Subcutaneous abdominal adipose tissue (tissue), 5 donors: ENCODE results near the gene SOS1.

ENCODE experiments used
- H3K27ac ChIP-seq: one replicate; pipeline ENCODE4 v1.7.0; 2013; ENCODE audit warnings: low read depth, mild to moderate bottlenecking, inconsistent platforms, low read length, moderate library complexity
- H3K27me3 ChIP-seq, 5 donors: one replicate each; pipeline ENCODE4 v1.7.0; 2013; ENCODE audit warnings: low read length in 5 of 5, inconsistent platforms in 1 of 5; ENCODE audit not compliant: control insufficient read depth in 5 of 5, insufficient read depth in 4 of 5
- H3K36me3 ChIP-seq, 5 donors: one replicate each; pipeline ENCODE4 v1.7.0; 2013; ENCODE audit warnings: low read length in 5 of 5; ENCODE audit not compliant: control insufficient read depth in 5 of 5, insufficient read depth in 5 of 5
- H3K4me1 ChIP-seq, 5 donors: one replicate each; pipeline ENCODE4 v1.7.0; 2013; ENCODE audit warnings: low read length in 5 of 5, mild to moderate bottlenecking in 3 of 5, moderate library complexity in 1 of 5; ENCODE audit not compliant: control insufficient read depth in 5 of 5, insufficient read depth in 5 of 5
- H3K4me3 ChIP-seq, 5 donors: one replicate each; pipeline ENCODE4 v1.7.0; 2013; ENCODE audit warnings: low read length in 5 of 5, low read depth in 1 of 5
- H3K9ac ChIP-seq, 5 donors: one replicate each; pipeline ENCODE4 v1.7.0; 2013; ENCODE audit warnings: low read length in 5 of 5, mild to moderate bottlenecking in 4 of 5, moderate library complexity in 3 of 5
- H3K9me3 ChIP-seq, 5 donors: one replicate each; pipeline ENCODE4 v1.7.0; 2013; ENCODE audit warnings: low read length in 5 of 5; ENCODE audit not compliant: control insufficient read depth in 5 of 5
- donor health status: healthy.
- donor health status: healthy.
- donor health status: healthy.
- donor health status: healthy.
- donor health status: healthy.

The SOS1 gene

DNA sequence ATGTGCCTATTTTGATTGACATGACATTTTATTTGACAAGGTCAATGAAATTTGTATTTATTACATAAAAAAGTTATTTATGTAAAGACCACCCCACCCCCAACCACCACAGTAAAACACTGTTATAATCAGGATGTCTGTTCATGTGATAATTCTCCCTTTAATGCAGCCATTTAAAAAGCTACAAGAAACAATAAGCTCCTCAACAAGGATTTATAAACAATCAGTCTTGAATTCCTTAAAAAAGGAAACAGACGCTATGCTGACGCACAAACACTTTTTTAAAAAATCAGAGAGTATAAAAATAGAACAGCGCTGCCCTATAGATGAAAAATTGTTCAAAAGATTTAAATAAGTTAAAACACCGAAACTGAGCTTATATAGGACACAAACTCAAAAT, 102.2 kb downstream of the SOS1 start:
- Histone ChIP-seq H3K27ac (peak overlapping the region; percentile 73), H3K9ac (peak overlapping the region in 2 of 5 donors; percentile 20 to 39), H3K27me3 (no peaks in the 10 kb centered on the region), H3K4me1 (peaks cover 0 to 37% (median 17%) of the 10 kb centered on the region in 5 donors), H3K36me3 (peaks cover 8 to 16% (median 10%) of the 10 kb centered on the region in 5 donors), H3K9me3 (no peaks in the 10 kb centered on the region), H3K4me3 (peak overlapping the region in 2 of 5 donors; percentile 30 to 39)

DNA sequence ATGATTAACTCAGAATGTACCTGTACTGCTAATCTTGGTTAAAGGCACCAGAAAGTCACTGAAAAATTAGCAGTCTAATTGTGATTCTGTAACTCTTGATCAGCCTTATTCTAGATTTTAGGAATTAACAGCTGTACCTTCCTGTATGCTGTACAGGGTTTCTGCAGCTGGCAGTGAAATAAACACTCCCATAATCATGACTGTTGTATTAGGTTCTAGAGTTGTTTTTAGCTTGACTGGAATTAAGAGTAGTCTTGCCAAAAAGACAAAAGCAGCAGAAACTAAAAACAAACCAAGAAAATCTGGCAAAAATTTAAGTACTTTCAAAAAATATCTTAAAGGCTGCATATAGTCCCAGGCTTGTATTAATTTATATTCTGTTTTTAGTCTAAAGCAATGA, 103.5 kb downstream of the SOS1 start:
- H3K27me3 ChIP-seq, result no peaks in the 10 kb centered on the region
- H3K27ac ChIP-seq, result peak overlapping the region; percentile 73
- H3K4me1 ChIP-seq, result peaks cover 0 to 30% (median 15%) of the 10 kb centered on the region in 5 donors
- no peak overlapping the region for H3K4me3 ChIP-seq
- peaks cover 11 to 20% (median 15%) of the 10 kb centered on the region in 5 donors for H3K36me3 ChIP-seq
- H3K9ac ChIP-seq, result no peak overlapping the region
- no peaks in the 10 kb centered on the region for H3K9me3 ChIP-seq

DNA sequence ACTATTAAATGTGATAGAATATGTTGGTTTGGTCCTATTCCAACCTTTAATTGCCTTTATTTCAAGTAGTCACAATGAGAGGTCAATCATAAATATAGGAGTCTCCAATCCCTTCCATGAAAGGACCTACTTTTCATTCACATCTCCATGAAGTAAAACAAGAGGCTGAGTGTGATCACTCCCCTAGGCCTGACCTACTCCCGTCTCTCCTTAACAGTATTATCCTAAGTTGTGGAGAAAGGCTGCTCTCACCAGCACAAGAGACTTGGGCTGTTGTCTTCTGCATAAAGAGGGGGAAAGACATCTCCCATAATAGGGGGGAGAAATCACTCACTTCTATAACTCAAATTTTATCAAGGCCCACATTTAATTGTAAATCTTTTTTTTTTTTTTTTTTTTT, 105.4 kb downstream of the SOS1 start:
- Histone ChIP-seq H3K36me3 (peaks cover 19 to 29% (median 25%) of the 10 kb centered on the region in 5 donors), H3K4me1 (peaks cover 0 to 22% (median 10%) of the 10 kb centered on the region in 5 donors), H3K9ac (no peak overlapping the region), H3K4me3 (no peak overlapping the region), H3K27me3 (no peaks in the 10 kb centered on the region), H3K9me3 (no peaks in the 10 kb centered on the region), H3K27ac (peak overlapping the region; percentile 27)

DNA sequence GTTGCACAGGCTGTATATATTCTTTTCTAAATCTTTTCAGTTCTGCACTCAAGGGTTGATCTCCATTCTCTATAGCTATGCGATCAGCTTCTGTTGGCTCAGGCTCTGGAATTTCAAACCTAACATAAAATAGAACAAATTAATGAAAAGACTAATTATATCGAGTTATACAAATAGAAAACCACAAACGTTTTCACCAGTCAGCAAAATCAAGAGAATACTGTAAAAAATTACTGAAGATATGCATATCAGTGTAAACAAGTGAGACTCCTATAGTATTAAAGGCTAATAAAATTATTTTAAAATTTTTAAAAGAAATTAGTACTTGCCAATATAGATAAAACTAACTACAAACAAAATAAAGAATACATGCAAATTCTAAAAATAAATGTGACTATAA, 107.0 kb downstream of the SOS1 start:
- no peak overlapping the region for H3K4me3 ChIP-seq
- no peak overlapping the region for H3K27ac ChIP-seq
- no peaks in the 10 kb centered on the region for H3K27me3 ChIP-seq
- peaks cover 0 to 22% (median 10%) of the 10 kb centered on the region in 5 donors for H3K4me1 ChIP-seq
- no peaks in the 10 kb centered on the region for H3K9me3 ChIP-seq
- H3K36me3 ChIP-seq, result peaks cover 26 to 35% (median 34%) of the 10 kb centered on the region in 5 donors
- no peak overlapping the region for H3K9ac ChIP-seq

DNA sequence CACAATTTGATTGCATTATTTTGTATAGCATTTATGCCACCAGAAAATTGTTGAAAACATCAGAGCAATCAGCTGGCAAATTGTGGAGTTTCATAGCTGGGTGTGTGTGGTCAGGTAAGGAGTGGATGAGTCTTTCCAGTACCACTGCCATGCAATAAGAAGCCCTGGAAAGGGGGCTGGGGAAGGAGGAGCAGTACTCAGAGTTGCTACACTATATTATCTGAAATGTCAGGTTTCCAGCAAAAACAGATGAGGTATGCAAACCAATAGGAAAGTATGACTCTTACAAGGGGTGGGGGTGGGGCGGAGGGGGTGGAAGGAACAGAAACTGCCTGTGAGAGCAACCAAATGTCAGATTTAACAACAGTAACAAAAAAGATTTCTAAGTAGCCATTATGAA, 112.2 kb downstream of the SOS1 start:
- H3K27ac ChIP-seq, result no peak overlapping the region
- no peak overlapping the region for H3K9ac ChIP-seq
- no peak overlapping the region for H3K4me3 ChIP-seq
- no peaks in the 10 kb centered on the region for H3K4me1 ChIP-seq
- H3K9me3 ChIP-seq, result no peaks in the 10 kb centered on the region
- H3K36me3 ChIP-seq, result peaks cover 52 to 72% (median 63%) of the 10 kb centered on the region in 5 donors
- H3K27me3 ChIP-seq, result no peaks in the 10 kb centered on the region

DNA sequence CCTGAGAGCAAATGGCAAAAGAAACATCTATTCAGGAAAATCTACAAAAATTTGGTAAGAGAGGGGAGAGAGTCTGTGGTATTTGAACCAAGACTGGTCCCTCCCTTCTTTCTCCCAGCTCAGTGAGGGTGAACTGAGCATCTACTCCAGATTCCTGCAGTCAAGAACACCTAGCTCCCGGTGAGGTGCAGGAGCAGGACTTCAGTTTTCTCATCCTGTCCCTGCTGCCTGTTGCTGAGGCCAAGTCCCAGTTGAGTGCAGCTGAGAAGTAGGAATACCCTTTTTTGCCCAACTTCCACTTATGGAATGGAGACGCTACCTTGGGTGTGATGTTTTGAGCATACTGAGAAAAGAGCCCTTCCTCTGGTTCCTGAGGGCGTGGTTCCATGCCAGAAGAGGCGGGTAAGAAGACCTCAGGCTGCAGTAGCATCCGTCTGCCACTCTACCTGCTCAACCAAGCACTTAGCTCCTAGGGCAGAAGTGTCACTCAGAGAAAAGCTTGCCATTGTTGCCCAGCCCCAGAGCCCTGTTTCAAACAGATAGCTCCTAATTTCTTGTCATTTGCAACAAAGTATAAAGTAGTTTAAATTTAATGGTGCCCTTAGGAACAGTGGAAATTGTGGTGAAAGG, 112.9 kb downstream of the SOS1 start:
- Histone ChIP-seq H3K9ac (no peak overlapping the region), H3K4me1 (no peaks in the 10 kb centered on the region), H3K36me3 (peaks cover 45 to 68% (median 57%) of the 10 kb centered on the region in 5 donors), H3K27ac (no peak overlapping the region), H3K27me3 (no peaks in the 10 kb centered on the region), H3K4me3 (no peak overlapping the region), H3K9me3 (no peaks in the 10 kb centered on the region)

DNA sequence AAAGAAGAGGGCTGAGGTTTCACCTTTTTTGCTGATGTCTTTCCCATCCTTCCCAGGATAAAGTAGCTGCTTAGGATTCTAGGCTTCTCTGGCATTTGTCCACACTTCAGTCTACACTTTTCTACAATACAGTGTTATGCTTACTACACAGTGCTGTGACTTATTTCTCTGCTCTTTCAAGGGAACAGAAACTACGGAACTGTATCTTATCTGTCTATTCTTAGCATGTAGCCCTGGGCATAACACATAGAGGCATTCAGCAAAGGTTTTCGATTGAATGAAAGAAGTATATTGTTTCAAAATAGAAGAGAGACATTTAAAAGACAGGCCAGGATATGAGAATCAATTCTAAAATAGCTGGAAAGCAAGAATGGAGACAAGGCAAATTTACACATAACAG, 120.3 kb downstream of the SOS1 start:
- peaks cover 0 to 4% (median 0%) of the 10 kb centered on the region in 5 donors for H3K4me1 ChIP-seq
- H3K27ac ChIP-seq, result no peak overlapping the region
- peaks cover 47 to 73% (median 54%) of the 10 kb centered on the region in 5 donors for H3K36me3 ChIP-seq
- H3K9ac ChIP-seq, result no peak overlapping the region
- H3K27me3 ChIP-seq, result no peaks in the 10 kb centered on the region
- no peaks in the 10 kb centered on the region for H3K9me3 ChIP-seq
- no peak overlapping the region for H3K4me3 ChIP-seq

DNA sequence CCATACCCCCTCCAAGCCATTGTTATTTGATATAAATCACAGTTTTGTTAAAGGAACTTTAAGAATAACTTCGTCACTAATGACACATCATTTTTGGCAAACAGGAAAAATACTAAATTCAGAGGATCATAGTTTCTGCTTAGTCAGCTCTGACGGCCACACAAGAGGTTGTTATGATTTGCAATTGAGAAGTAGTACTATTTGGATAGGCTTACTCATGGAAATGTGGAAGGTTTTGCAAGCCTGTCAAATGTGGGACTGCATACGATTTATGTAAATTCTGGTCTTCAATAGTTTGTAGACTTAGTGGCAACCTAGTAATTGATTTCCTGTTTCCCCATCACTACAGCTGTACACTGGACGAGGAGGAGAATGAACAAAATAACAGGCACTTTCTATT, 123.1 kb downstream of the SOS1 start:
- Histone ChIP-seq H3K36me3 (peaks cover 56 to 85% (median 67%) of the 10 kb centered on the region in 5 donors), H3K27me3 (no peaks in the 10 kb centered on the region), H3K27ac (no peak overlapping the region), H3K9ac (no peak overlapping the region), H3K9me3 (no peaks in the 10 kb centered on the region), H3K4me1 (peaks cover 0 to 4% (median 0%) of the 10 kb centered on the region in 5 donors), H3K4me3 (no peak overlapping the region)

DNA sequence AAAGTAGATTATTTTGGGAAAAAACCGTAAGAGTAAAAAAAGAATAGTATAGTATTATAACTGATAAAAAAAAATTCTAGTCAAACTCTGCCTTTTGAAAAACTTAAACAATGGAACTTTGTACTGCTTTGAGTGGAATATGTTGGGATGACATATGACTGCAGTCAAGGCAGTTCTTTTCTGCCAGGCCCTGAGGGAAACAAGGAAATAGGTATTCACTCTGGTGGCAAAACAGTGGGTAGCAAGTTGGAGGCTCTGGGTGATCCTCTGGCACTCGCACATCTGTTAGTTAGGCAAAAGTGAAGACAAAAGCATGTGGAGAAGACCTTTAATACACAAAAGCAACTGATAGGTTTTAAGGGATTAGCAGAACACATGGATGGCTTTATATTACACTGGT, 129.0 kb downstream of the SOS1 start:
- Histone ChIP-seq H3K4me3 (no peak overlapping the region), H3K9ac (no peak overlapping the region), H3K27me3 (no peaks in the 10 kb centered on the region), H3K36me3 (peaks cover 25 to 76% (median 63%) of the 10 kb centered on the region in 5 donors), H3K4me1 (no peaks in the 10 kb centered on the region), H3K27ac (no peak overlapping the region), H3K9me3 (no peaks in the 10 kb centered on the region)

DNA sequence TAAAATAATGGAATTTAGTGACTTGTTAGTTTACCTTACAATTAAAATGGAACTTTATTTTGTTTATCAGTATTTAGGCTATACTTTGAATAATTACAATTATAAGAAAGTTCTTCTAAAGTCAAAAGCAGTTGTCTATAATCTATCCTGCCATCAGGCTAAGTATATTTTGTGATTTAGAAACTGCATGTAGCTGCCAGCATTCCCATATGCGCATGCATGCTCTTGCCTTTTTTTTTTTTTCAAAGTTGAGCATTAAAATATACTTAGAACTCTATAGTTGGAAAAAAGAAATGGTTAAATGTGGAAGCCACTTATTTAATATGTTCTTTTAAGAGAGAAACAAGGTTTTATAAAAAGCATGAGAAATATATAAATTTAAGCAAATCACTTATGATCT, 132.1 kb downstream of the SOS1 start:
- Histone ChIP-seq H3K36me3 (peaks cover 32 to 75% (median 70%) of the 10 kb centered on the region in 5 donors), H3K4me3 (no peak overlapping the region)

More for the DNA sequence above, 132.1 kb downstream of the SOS1 start:
- Histone ChIP-seq H3K27me3 (no peaks in the 10 kb centered on the region), H3K9me3 (no peaks in the 10 kb centered on the region), H3K27ac (no peak overlapping the region), H3K9ac (no peak overlapping the region), H3K4me1 (no peaks in the 10 kb centered on the region)
